ENCODE data around the gene PTEN. TPM values are rescaled to one million over a fixed set of nuclear protein-coding genes. Genes with fewer than 3 reads are reported as not detected.

The PTEN gene
- total and polyA plus RNA-seq, 4 donors: 11.5 to 76.6 (median 37.5) TPM

DNA sequence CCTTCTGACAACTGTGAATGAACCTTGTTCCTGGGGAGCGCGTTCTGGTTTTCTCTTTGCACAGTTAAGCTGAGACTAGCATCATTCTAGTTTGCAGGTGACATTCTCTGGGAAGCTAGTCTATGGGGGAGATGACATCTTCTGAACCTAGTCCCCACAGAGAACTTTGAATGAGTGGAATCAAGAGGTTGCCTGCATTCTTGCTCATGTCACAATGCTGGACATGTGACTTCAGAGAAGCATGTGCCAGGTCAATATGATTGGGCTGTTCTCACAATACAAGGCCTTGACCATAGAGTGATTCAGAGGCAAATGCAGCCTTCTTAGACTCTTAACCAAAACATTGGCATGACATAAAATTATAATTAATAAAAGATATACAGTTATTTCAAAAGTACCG is 22.2 kb upstream of the PTEN start:
- Histone ChIP-seq H3K4me1 (ENCODE audit: control insufficient read depth in 4 of 4, insufficient read depth in 4 of 4, low read length in 3 of 4) (no peaks in the 10 kb centered on the region), H3K9ac (ENCODE audit: low read depth in 1 of 2, low read length in 2 of 2) (no peak overlapping the region), H3K9me3 (ENCODE audit: control insufficient read depth in 4 of 4, low read length in 3 of 4) (no peaks in the 10 kb centered on the region), H3K36me3 (ENCODE audit: control insufficient read depth in 4 of 4, insufficient read depth in 3 of 4, low read depth in 1 of 4, low read length in 3 of 4) (no peaks in the 10 kb centered on the region), H3K4me3 (ENCODE audit: low read depth in 1 of 3, low read length in 3 of 3) (no peak overlapping the region), H3K27ac (ENCODE audit: low read depth in 1 of 2, low read length in 2 of 2) (no peak overlapping the region), H3K27me3 (ENCODE audit: control insufficient read depth in 4 of 4, insufficient read depth in 4 of 4, low read length in 3 of 4) (no peaks in the 10 kb centered on the region)
- 98% methylated on average over 3 of the region's 3 CpGs for WGBS
- TF ChIP-seq EGR1 (IDR thresholded peaks at IDR 0.05; ENCODE audit: low read depth in 2 of 2) (no peak), RXRA (IDR thresholded peaks at IDR 0.05) (no peak), YY1 (IDR thresholded peaks at IDR 0.05) (no peak)
- DNase-seq (ENCODE audit: low spot score): no peak

DNA sequence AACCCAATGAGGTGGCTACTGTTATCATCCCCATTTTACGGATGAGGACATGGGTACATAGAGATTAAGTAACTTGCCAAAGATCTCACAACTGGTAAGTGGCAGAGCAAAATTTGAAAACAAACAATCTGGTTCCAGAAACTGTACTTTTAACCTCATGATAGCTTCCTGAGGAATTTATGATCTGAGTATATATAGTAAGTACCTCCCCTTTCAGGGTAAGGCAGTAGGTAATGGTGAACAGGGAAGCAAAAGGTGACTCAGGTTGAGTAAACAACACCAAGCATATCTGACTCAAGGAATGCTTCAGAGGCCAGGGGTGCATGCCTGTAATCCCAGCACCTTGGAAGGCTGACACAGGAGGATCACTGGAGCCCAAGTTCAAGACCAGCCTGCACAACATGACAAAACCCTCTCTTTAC is 21.2 kb upstream of the PTEN start:
- Histone ChIP-seq H3K36me3 (ENCODE audit: control insufficient read depth in 4 of 4, insufficient read depth in 3 of 4, low read depth in 1 of 4, low read length in 3 of 4) (no peaks in the 10 kb centered on the region), H3K9me3 (ENCODE audit: control insufficient read depth in 4 of 4, low read length in 3 of 4) (no peaks in the 10 kb centered on the region), H3K4me3 (ENCODE audit: low read depth in 1 of 3, low read length in 3 of 3) (no peak overlapping the region), H3K4me1 (ENCODE audit: control insufficient read depth in 4 of 4, insufficient read depth in 4 of 4, low read length in 3 of 4) (no peaks in the 10 kb centered on the region), H3K27ac (ENCODE audit: low read depth in 1 of 2, low read length in 2 of 2) (no peak overlapping the region), H3K27me3 (ENCODE audit: control insufficient read depth in 4 of 4, insufficient read depth in 4 of 4, low read length in 3 of 4) (no peaks in the 10 kb centered on the region), H3K9ac (ENCODE audit: low read depth in 1 of 2, low read length in 2 of 2) (no peak overlapping the region)
- TF ChIP-seq YY1 (IDR thresholded peaks at IDR 0.05) (no peak), RAD21 (IDR thresholded peaks at IDR 0.05) (no peak), SP1 (IDR thresholded peaks at IDR 0.05) (no peak), FOXA1 (IDR thresholded peaks at IDR 0.05) (no peak), TAF1 (conservative IDR thresholded peaks at IDR 0.05) (no peak), GABPA (IDR thresholded peaks at IDR 0.05 in 1 of 2, conservative IDR thresholded peaks at IDR 0.05 in 1 of 2) (no peak), HNF4G (IDR thresholded peaks at IDR 0.05) (no peak), EGR1 (IDR thresholded peaks at IDR 0.05; ENCODE audit: low read depth in 2 of 2) (no peak), JUND (IDR thresholded peaks at IDR 0.05) (no peak)
- TF ChIP-seq, protein P1, sequence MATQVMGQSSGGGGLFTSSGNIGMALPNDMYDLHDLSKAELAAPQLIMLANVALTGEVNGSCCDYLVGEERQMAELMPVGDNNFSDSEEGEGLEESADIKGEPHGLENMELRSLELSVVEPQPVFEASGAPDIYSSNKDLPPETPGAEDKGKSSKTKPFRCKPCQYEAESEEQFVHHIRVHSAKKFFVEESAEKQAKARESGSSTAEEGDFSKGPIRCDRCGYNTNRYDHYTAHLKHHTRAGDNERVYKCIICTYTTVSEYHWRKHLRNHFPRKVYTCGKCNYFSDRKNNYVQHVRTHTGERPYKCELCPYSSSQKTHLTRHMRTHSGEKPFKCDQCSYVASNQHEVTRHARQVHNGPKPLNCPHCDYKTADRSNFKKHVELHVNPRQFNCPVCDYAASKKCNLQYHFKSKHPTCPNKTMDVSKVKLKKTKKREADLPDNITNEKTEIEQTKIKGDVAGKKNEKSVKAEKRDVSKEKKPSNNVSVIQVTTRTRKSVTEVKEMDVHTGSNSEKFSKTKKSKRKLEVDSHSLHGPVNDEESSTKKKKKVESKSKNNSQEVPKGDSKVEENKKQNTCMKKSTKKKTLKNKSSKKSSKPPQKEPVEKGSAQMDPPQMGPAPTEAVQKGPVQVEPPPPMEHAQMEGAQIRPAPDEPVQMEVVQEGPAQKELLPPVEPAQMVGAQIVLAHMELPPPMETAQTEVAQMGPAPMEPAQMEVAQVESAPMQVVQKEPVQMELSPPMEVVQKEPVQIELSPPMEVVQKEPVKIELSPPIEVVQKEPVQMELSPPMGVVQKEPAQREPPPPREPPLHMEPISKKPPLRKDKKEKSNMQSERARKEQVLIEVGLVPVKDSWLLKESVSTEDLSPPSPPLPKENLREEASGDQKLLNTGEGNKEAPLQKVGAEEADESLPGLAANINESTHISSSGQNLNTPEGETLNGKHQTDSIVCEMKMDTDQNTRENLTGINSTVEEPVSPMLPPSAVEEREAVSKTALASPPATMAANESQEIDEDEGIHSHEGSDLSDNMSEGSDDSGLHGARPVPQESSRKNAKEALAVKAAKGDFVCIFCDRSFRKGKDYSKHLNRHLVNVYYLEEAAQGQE (IDR thresholded peaks at IDR 0.05): no peak
- TF ChIP-seq, protein P2, sequence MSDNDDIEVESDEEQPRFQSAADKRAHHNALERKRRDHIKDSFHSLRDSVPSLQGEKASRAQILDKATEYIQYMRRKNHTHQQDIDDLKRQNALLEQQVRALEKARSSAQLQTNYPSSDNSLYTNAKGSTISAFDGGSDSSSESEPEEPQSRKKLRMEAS (IDR thresholded peaks at IDR 0.05): no peak
- TF ChIP-seq, protein P3, sequence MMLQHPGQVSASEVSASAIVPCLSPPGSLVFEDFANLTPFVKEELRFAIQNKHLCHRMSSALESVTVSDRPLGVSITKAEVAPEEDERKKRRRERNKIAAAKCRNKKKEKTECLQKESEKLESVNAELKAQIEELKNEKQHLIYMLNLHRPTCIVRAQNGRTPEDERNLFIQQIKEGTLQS (IDR thresholded peaks at IDR 0.05): no peak
- no peak for DNase-seq (ENCODE audit: low spot score)
- WGBS: 89% methylated on average over 1 of the region's 1 CpG

DNA sequence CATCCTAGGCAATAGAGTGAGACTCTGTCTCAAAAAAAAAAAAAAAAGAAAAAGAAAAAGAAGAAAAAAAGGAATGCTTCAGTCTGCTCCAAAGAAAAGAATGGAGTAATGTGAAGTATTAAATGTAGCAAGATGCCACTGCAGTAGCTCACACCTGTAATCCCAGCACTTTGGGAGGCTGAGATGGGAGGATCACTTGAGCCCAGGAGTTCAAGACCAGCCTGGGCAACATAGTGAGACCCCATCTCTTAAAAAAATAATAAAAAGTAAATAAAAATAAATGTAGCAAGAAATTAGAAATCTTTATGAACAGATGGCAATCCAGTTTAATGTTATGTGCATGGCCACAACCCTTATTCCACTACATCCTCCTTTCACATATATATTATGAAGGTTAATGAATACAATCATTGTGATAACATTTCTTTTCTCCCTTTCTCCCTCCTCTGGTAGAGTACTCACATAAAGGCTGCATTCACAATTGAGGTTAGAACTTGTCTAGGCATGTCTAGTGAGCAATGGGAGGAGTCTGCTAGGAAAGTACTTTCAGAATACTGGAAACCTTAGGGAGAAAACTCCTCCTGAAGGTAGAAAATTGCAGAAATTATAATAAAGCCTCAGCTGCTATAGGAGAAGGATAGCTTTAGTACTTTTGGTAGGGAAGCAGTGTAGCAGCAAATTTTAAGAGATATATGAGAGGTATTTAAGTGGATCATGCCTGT is 20.5 kb upstream of the PTEN start:
- TF ChIP-seq FOXA2 (IDR thresholded peaks at IDR 0.05) (no peak), HNF4G (IDR thresholded peaks at IDR 0.05) (no peak), YY1 (IDR thresholded peaks at IDR 0.05) (no peak), NR2F2 (IDR thresholded peaks at IDR 0.05) (no peak), TAF1 (conservative IDR thresholded peaks at IDR 0.05) (no peak), EGR1 (IDR thresholded peaks at IDR 0.05; ENCODE audit: low read depth in 2 of 2) (no peak), FOXA1 (IDR thresholded peaks at IDR 0.05) (no peak)
- TF ChIP-seq, protein P4, sequence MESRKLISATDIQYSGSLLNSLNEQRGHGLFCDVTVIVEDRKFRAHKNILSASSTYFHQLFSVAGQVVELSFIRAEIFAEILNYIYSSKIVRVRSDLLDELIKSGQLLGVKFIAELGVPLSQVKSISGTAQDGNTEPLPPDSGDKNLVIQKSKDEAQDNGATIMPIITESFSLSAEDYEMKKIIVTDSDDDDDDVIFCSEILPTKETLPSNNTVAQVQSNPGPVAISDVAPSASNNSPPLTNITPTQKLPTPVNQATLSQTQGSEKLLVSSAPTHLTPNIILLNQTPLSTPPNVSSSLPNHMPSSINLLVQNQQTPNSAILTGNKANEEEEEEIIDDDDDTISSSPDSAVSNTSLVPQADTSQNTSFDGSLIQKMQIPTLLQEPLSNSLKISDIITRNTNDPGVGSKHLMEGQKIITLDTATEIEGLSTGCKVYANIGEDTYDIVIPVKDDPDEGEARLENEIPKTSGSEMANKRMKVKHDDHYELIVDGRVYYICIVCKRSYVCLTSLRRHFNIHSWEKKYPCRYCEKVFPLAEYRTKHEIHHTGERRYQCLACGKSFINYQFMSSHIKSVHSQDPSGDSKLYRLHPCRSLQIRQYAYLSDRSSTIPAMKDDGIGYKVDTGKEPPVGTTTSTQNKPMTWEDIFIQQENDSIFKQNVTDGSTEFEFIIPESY (IDR thresholded peaks at IDR 0.05): no peak
- TF ChIP-seq, protein P3 (IDR thresholded peaks at IDR 0.05): no peak
- Histone ChIP-seq H3K4me3 (ENCODE audit: low read depth in 1 of 3, low read length in 3 of 3) (no peak overlapping the region), H3K27me3 (ENCODE audit: control insufficient read depth in 4 of 4, insufficient read depth in 4 of 4, low read length in 3 of 4) (no peaks in the 10 kb centered on the region), H3K9ac (ENCODE audit: low read depth in 1 of 2, low read length in 2 of 2) (no peak overlapping the region), H3K4me1 (ENCODE audit: control insufficient read depth in 4 of 4, insufficient read depth in 4 of 4, low read length in 3 of 4) (no peaks in the 10 kb centered on the region), H3K27ac (ENCODE audit: low read depth in 1 of 2, low read length in 2 of 2) (no peak overlapping the region), H3K9me3 (ENCODE audit: control insufficient read depth in 4 of 4, low read length in 3 of 4) (no peaks in the 10 kb centered on the region), H3K36me3 (ENCODE audit: control insufficient read depth in 4 of 4, insufficient read depth in 3 of 4, low read depth in 1 of 4, low read length in 3 of 4) (no peaks in the 10 kb centered on the region)
- DNase-seq (ENCODE audit: low spot score): no peak
